HAP-1 (cell line): ENCODE data around the gene LEP.
"Not testable (repeated sequence)": the region's sequence is repeated elsewhere in the genome, so short reads cannot be mapped to it uniquely, and the experiment has no call there.

Experiments
- DNase-seq, 2 experiments: peaks; one replicate each; pipeline ENCODE4 v3.0.0-alpha.2; 2016 to 2020; ENCODE audit warnings: low spot score in 2 of 2
- H3K27me3 ChIP-seq: fragments of 250-450 bp; sonication (Bioruptor Pico); 2 replicates; pipeline ENCODE4 v1.5.1; 2020; ENCODE audit warnings: low read depth, mild to moderate bottlenecking, moderate library complexity
- H3K36me3 ChIP-seq: fragments of 250-450 bp; sonication (Bioruptor Pico); replicated peaks from 2 replicates; pipeline ENCODE4 v1.5.1; 2020; ENCODE audit warnings: mild to moderate bottlenecking
- H3K4me1 ChIP-seq: fragments of 250-450 bp; sonication (Bioruptor Pico); 2 replicates; pipeline ENCODE4 v1.5.1; 2020; ENCODE audit warnings: mild to moderate bottlenecking
- H3K4me3 ChIP-seq: fragments of 250-450 bp; sonication (Bioruptor Pico); 2 replicates; pipeline ENCODE4 v1.5.1; 2020; ENCODE audit warnings: mild to moderate bottlenecking, moderate library complexity
- H3K9me3 ChIP-seq: fragments of 250-450 bp; sonication (Bioruptor Pico); 2 replicates; pipeline ENCODE4 v1.5.1; 2020; ENCODE audit warnings: mild to moderate bottlenecking, moderate library complexity
- in situ Hi-C: fragments of 300-500 bp; cut with MboI; formaldehyde crosslinking; loops from 3 replicates; pipeline ENCODE4 v1.14.3; 2020; ENCODE audit warnings: low sequenced_read_pairs, inconsistent platforms, mixed read lengths

The LEP gene

GRCh38 chr7:128217967-128218652 lies 23.0 kb upstream of the LEP start:
- in situ Hi-C loops = no loop called here
- peaks cover 23% of the 10 kb centered on the region for H3K27me3 ChIP-seq
- DNase-seq = no peak

GRCh38 chr7:128219636-128220035 lies 21.4 kb upstream of the LEP start:
- in situ Hi-C loops = no loop called here
- no peak for DNase-seq
- H3K27me3 ChIP-seq = peaks cover 15% of the 10 kb centered on the region
- no peaks in the 10 kb centered on the region for H3K4me1 ChIP-seq
- H3K4me3 ChIP-seq = no peak overlapping the region
- no peaks in the 10 kb centered on the region for H3K36me3 ChIP-seq
- H3K9me3 ChIP-seq = no peaks in the 10 kb centered on the region

More at GRCh38 chr7:128217967-128218652, 23.0 kb upstream of the LEP start:
- H3K4me3 ChIP-seq = no peak overlapping the region
- no peaks in the 10 kb centered on the region for H3K9me3 ChIP-seq
- no peaks in the 10 kb centered on the region for H3K36me3 ChIP-seq
- H3K4me1 ChIP-seq = no peaks in the 10 kb centered on the region

- no peak overlapping the region for H3K4me3 ChIP-seq
- no peaks in the 10 kb centered on the region for H3K9me3 ChIP-seq
- peaks cover 13% of the 10 kb centered on the region; the same call in 1 of the 2 replicates for H3K27me3 ChIP-seq
- DNase-seq = no peak
- H3K36me3 ChIP-seq = no peaks in the 10 kb centered on the region
- no peaks in the 10 kb centered on the region for H3K4me1 ChIP-seq
- in situ Hi-C loops = no loop called here
Observed at GRCh38 chr7:128221929-128222403, 19.1 kb upstream of the LEP start.

- Histone ChIP-seq H3K36me3 (no peaks in the 10 kb centered on the region), H3K4me1 (no peaks in the 10 kb centered on the region), H3K9me3 (no peaks in the 10 kb centered on the region), H3K4me3 (no peak overlapping the region), H3K27me3 (peaks cover 11% of the 10 kb centered on the region; the same call in 1 of the 2 replicates)
- in situ Hi-C loops = no loop called here
- DNase-seq = no peak
Observed at GRCh38 chr7:128226132-128226980, 14.7 kb upstream of the LEP start.

GRCh38 chr7:128227271-128227670 lies 13.8 kb upstream of the LEP start:
- Histone ChIP-seq H3K9me3 (no peaks in the 10 kb centered on the region), H3K36me3 (no peaks in the 10 kb centered on the region), H3K27me3 (peaks cover 5% of the 10 kb centered on the region), H3K4me1 (no peaks in the 10 kb centered on the region), H3K4me3 (no peak overlapping the region)
- DNase-seq = no peak
- in situ Hi-C loops = no loop called here

GRCh38 chr7:128231021-128231420 lies 10.1 kb upstream of the LEP start:
- Histone ChIP-seq H3K9me3 (no peaks in the 10 kb centered on the region), H3K36me3 (no peaks in the 10 kb centered on the region), H3K4me3 (no peak overlapping the region), H3K27me3 (peaks cover 4% of the 10 kb centered on the region), H3K4me1 (no peaks in the 10 kb centered on the region)
- DNase-seq = no peak
- in situ Hi-C loops = no loop called here

- no peaks in the 10 kb centered on the region for H3K9me3 ChIP-seq
- DNase-seq = no peak
- no peak overlapping the region for H3K4me3 ChIP-seq
- no peaks in the 10 kb centered on the region for H3K4me1 ChIP-seq
- peaks cover 4% of the 10 kb centered on the region for H3K27me3 ChIP-seq
- in situ Hi-C loops = no loop called here
- no peaks in the 10 kb centered on the region for H3K36me3 ChIP-seq
Observed at GRCh38 chr7:128231677-128232076, 9.4 kb upstream of the LEP start.

- Histone ChIP-seq H3K4me1 (no peaks in the 10 kb centered on the region), H3K36me3 (no peaks in the 10 kb centered on the region), H3K9me3 (no peaks in the 10 kb centered on the region), H3K4me3 (no peak overlapping the region), H3K27me3 (peaks cover 6% of the 10 kb centered on the region)
- in situ Hi-C loops = no loop called here
- DNase-seq = no peak
Observed at GRCh38 chr7:128233471-128233870, 7.6 kb upstream of the LEP start.

- Histone ChIP-seq H3K9me3 (no peaks in the 10 kb centered on the region), H3K4me1 (no peaks in the 10 kb centered on the region), H3K4me3 (no peak overlapping the region), H3K36me3 (no peaks in the 10 kb centered on the region), H3K27me3 (peaks cover 2% of the 10 kb centered on the region)
- DNase-seq = no peak
- in situ Hi-C loops = no loop called here
Observed at GRCh38 chr7:128234476-128235026, 6.5 kb upstream of the LEP start.

- no peak for DNase-seq
- H3K36me3 ChIP-seq = no peaks in the 10 kb centered on the region
- H3K9me3 ChIP-seq = no peaks in the 10 kb centered on the region
- H3K4me3 ChIP-seq = no peak overlapping the region
- H3K4me1 ChIP-seq = no peaks in the 10 kb centered on the region
- H3K27me3 ChIP-seq = peaks cover 2% of the 10 kb centered on the region; the same call in 1 of the 2 replicates
- in situ Hi-C loops = no loop called here
Observed at GRCh38 chr7:128235471-128235870, 5.6 kb upstream of the LEP start.

- no peaks in the 10 kb centered on the region for H3K4me1 ChIP-seq
- H3K4me3 ChIP-seq = no peak overlapping the region
- H3K27me3 ChIP-seq = 0 out of 2 replicates have a peak, but pooled peaks cover 2% of the 10 kb centered on the region
- no peak for DNase-seq
- no peaks in the 10 kb centered on the region for H3K9me3 ChIP-seq
- no peaks in the 10 kb centered on the region for H3K36me3 ChIP-seq
- in situ Hi-C loops = no loop called here
Observed at GRCh38 chr7:128236924-128237586, 4.0 kb upstream of the LEP start.

GRCh38 chr7:128239146-128239545 lies 1.9 kb upstream of the LEP start:
- H3K27me3 ChIP-seq, DNase-seq, H3K36me3 ChIP-seq, H3K4me1 ChIP-seq, in situ Hi-C loops, H3K4me3 ChIP-seq, H3K9me3 ChIP-seq: not testable (repeated sequence)

GRCh38 chr7:128242661-128243060 lies 1.6 kb downstream of the LEP start:
- in situ Hi-C loops = no loop called here
- no peaks in the 10 kb centered on the region for H3K4me1 ChIP-seq
- H3K36me3 ChIP-seq = no peaks in the 10 kb centered on the region
- no peak overlapping the region for H3K4me3 ChIP-seq
- no peaks in the 10 kb centered on the region for H3K9me3 ChIP-seq
- 0 out of 2 replicates have a peak, but pooled peaks cover 2% of the 10 kb centered on the region for H3K27me3 ChIP-seq
- DNase-seq = no peak
